NCI-H1417 treated with DMSO at 0.1 percent for 48 hours (cell line): ENCODE data around the gene APBA2.

Experiments
- DNase-seq: peaks from one replicate; lab custom pipeline; 2025; lab: John Stamatoyannopoulos, UW

The APBA2 gene

GRCh38 chr15:29122506-29122905, 236.7 kb downstream of the APBA2 start:
- DNase-seq: no peak

GRCh38 chr15:29123171-29123570, 237.4 kb downstream of the APBA2 start:
- no peak for DNase-seq

GRCh38 chr15:29123991-29124390, 238.2 kb downstream of the APBA2 start:
- DNase-seq: no peak

- DNase-seq: no peak
Measured at GRCh38 chr15:29124581-29125381, 239.0 kb downstream of the APBA2 start.

- no peak for DNase-seq
Measured at GRCh38 chr15:29125382-29126207, 239.8 kb downstream of the APBA2 start.

GRCh38 chr15:29126208-29126536, 240.4 kb downstream of the APBA2 start:
- no peak for DNase-seq

GRCh38 chr15:29126821-29127461, 241.2 kb downstream of the APBA2 start:
- no peak for DNase-seq

- no peak for DNase-seq
Measured at GRCh38 chr15:29127506-29128430, 242.0 kb downstream of the APBA2 start.

GRCh38 chr15:29128671-29129070, 242.9 kb downstream of the APBA2 start:
- no peak for DNase-seq

- DNase-seq: no peak
Measured at GRCh38 chr15:29129221-29129620, 243.4 kb downstream of the APBA2 start.

- no peak for DNase-seq
Measured at GRCh38 chr15:29129926-29130325, 244.2 kb downstream of the APBA2 start.

- DNase-seq: no peak
Measured at GRCh38 chr15:29130476-29130875, 244.7 kb downstream of the APBA2 start.

- DNase-seq: no peak
Measured at GRCh38 chr15:29130951-29131839, 245.4 kb downstream of the APBA2 start.

GRCh38 chr15:29131840-29132420, 246.2 kb downstream of the APBA2 start:
- DNase-seq: no peak

- no peak for DNase-seq
Measured at GRCh38 chr15:29132735-29133181, 247.0 kb downstream of the APBA2 start.

- DNase-seq: no peak
Measured at GRCh38 chr15:29133321-29133720, 247.5 kb downstream of the APBA2 start.

GRCh38 chr15:29133791-29134190, 248.0 kb downstream of the APBA2 start:
- no peak for DNase-seq

- DNase-seq: no peak
Measured at GRCh38 chr15:29134239-29134638, 248.5 kb downstream of the APBA2 start.

GRCh38 chr15:29134641-29135308, 249.0 kb downstream of the APBA2 start:
- no peak for DNase-seq

GRCh38 chr15:29135309-29135657, 249.5 kb downstream of the APBA2 start:
- no peak for DNase-seq
